Right lung (tissue), 5 donors: ENCODE results near the gene MTHFSD. TPM values are rescaled to one million over a fixed set of nuclear protein-coding genes. Genes with fewer than 3 reads are reported as not detected.

Source experiments
- DNase-seq, 2 donors: peaks; one replicate each; pipeline ENCODE4 v3.0.0-alpha.2; 2013
- polyA plus RNA-seq, 5 donors: library from polyadenylated mRNA; unstranded; fragments of 120-200 nt; gene quantifications; one replicate each; pipeline versions ENCODE4 v1.2.1 to v1.2.3, GENCODE V29; 2013; ENCODE audit warnings: inconsistent platforms in 1 of 5, low replicate concordance in 1 of 5; ENCODE audit not compliant: insufficient read length in 5 of 5, insufficient read depth in 1 of 5

Gene MTHFSD
- polyA plus RNA-seq, 5 donors, result 22.5 to 30.8 (median 28.9) TPM

DNA sequence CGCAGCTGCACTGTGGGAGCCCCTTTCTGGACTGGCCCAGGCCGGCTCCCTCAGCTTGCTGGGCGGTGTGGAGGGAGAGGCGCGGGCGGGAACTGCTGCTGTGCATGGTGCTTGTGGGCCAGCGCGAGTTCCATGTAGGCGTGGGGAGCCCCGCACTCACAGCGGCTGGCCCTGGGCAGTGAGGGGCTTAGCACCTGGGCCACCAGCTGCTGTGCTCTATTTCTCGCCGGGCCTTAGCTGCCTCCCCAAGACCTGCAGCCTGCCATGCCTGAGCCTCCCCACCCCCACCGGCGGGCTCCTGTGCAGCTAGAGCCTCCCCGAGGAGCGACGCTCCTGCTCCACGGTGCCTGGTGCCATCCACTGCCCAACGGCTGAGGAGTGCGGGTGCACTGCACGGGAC lies 1.7 kb downstream of the MTHFSD start:
- no peak for DNase-seq

GRCh38 chr16:86550281-86550680 lies 4.8 kb downstream of the MTHFSD start:
- no peak for DNase-seq

GRCh38 chr16:86549893-86550190 lies 5.2 kb downstream of the MTHFSD start:
- no peak for DNase-seq

- no peak for DNase-seq
Observed at GRCh38 chr16:86549076-86549892, 5.8 kb downstream of the MTHFSD start.

DNA sequence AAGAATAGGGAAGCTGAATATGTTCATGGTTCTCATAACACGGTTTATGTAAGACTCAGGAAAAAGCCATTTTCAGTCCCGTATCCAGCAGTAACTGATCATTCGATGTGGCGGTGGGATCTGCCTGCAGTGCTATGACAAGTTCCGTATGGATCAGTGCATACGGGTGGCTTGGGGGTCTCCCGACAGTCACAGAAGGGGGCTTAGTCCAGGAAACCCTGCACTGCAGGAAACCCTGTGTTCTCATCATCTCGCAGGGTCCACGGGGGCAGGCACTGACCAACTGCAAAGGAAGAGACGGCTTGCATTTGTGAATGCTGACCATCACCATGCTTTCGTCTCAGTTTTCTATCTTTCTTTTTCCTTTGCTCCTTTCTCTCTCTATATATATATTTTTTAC lies 7.7 kb downstream of the MTHFSD start:
- DNase-seq, result no peak

DNA sequence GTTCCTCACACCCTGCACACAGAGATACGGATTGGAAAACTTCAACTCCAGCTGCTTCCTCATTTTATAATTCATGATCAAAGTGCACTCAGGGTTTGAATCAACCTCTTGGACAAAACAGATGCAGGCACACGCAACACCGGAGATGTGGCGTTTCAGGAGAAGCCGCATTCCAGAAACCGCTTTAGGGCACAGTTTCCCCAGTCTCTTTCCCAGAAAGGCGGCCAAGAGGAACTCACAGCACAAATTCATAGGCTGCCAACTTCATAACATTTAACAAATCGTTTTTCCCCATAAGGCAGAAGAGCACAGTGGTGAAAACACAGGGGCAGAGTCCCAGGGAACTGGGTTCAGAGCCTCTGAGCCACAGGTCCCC lies 8.4 kb downstream of the MTHFSD start:
- DNase-seq, result no peak

- DNase-seq, result no peak
Observed at GRCh38 chr16:86545954-86546637, 8.9 kb downstream of the MTHFSD start.

DNA sequence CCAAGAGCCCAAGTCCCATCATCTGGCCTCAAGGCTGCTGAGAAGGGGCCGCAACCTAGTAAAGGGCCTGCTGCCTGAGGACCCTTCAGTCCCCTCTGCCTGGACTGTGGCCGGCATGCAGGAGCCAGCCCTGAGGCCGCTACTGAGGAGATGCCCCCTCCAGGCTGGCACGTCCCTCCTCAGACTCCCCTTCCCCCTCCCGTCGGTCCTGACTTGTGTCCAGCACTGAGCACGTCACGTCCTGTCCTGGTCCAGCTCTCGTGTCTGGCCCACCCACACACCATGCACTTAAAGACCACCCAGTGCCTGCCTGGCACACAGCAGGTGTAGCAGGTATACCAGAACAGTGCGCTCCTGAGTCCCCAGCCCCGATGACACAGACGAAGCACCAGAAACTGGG lies 9.6 kb downstream of the MTHFSD start:
- no peak for DNase-seq

DNA sequence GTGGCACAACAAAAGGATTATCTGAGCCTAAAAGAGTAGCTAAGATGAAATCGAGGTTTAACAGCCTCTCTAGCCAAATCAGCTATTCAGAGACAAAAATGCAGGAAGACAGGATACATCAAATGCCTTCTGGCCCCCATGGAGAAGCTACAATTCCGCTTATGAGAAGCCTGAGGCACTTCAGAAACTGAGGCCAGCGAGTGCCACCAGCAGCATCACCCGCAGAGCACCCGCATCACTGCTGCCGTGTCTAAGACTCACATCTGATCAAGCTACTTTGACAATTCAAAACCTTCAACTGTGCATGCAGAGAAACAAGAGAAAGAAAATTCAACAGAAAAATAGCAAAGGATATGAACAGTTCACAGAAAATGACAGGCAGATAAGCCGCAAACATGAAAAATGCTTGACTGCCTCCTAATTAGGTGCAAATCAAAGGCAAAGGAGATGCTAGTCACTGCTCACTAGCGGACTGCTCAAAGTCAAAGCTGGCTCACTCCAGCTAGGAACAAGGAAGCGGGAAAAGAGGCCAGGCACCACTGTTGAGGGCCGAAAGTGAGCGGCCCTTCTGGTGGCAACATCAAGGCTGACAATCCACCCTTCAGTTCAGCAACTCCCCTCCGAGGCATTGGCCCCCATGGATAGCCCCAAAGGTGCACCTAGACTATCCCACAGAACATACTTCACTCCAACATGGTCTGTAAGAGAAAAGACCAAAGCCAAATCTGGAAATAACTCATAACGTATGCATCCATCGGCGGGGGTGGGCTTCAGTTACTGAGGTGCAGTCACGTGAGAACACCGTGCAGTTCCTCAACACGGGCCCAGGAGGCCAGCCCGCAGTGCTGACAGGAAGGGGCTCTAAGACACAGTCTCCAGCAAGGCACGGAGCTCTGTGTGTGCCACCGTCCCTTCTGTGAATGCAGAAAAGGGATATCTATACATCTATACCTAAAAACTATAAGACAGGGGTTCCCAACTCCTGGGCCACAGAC lies 12.0 kb downstream of the MTHFSD start:
- no peak for DNase-seq

DNA sequence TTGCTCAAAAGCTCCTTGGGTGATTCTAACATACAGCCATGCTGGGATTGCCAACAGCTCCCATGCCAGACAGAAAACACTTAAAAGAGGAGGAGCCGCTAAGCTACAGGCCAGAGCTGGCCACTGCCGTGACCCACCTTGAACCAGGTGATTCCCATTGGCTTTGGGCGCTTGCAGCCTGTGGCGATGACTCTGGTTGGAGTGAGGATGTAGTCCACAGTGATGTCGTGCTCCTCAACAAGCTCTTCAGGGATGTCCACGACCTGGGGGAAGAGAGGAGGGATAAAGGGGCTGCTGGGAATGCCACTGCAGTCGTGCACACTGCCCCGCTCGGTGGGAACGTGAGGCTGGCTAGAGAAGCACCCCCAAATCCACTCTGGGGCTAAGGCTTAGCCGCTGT lies 13.5 kb downstream of the MTHFSD start:
- DNase-seq, result no peak

GRCh38 chr16:86540894-86541293 lies 14.1 kb downstream of the MTHFSD start:
- DNase-seq, result no peak

- no peak for DNase-seq
Observed at GRCh38 chr16:86538196-86538780, 16.7 kb downstream of the MTHFSD start.

- no peak for DNase-seq
Observed at GRCh38 chr16:86537486-86537885, 17.5 kb downstream of the MTHFSD start.

DNA sequence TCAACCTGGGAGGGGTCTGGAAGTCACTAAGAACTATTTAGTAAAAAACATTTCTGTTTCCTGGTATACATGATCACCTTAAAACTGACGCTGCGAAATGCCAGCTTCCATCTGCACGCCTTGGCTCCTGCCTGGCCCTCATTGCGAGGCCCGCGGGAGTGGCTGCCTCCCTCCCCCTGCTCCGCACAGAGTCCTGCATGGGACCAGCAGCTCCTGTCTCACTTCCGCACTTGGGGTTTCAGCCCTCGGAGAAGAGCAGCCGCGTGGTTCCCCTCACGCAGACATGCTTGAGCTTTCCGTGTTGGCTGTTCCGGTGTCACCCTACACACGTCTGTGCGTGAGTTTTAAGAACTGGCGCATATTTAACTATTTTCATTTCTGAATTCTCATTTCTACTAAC lies 18.4 kb downstream of the MTHFSD start:
- DNase-seq, result no peak

- DNase-seq, result no peak
Observed at GRCh38 chr16:86534779-86535615, 20.0 kb downstream of the MTHFSD start.

GRCh38 chr16:86533767-86534351 lies 21.2 kb downstream of the MTHFSD start:
- no peak for DNase-seq

- no peak for DNase-seq
Observed at GRCh38 chr16:86533076-86533475, 22.0 kb downstream of the MTHFSD start.

DNA sequence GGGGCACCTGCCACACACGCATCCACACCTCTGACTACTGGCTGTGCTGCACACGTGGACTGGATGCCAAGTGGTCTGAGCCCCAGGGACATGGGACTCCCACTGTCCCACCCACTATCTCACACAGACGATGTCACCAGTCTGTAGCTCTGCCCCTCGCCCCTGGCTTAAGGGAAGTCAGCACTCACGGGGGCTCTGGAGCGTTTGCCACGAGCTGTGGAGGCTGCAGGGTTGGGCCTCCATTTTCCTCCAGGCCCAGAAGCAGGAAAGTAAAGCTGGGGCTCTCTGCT lies 22.6 kb downstream of the MTHFSD start:
- no peak for DNase-seq

DNA sequence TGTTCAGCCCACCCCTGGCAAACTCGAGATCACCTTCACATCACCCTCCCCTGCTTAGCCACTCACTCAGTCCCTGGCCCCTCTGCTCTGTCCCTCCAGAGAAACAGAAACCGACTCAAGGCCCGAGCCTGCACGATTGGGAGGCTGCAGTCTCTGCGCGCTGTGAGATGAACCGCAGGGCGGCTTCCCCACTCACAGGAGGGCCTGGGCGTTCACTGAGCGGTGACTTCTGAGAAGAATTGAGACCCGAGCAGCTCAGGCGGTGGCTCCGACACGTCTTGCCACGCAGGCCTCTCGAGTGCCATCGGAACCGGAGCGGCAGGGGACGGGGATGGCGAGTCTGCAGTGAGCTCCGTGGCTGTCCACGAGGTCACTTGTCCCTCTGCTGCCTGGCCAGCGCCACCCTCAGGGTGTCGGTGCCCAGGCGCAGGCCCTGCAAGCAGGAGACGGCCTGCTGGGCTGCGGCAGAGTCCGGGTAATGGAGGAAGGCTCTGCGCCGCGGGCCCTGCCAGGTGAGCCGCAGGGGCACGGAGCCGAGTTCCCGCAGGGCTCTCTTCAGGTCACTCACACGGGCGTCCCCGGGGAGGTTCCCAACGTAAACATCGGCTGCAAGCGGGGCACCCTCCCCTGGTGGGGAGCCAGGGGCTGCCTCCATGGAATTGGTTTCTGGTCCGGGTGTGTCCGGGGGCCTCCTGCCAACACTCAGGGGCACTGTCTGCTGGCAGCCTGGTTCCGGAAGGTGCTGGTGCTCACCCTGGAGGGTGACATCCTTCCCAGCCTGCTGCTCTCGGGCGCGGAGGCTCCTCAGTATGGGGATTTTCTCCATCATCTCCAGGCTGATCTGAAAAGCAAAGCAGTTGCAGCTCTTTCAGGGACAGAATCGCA lies 23.2 kb downstream of the MTHFSD start:
- no peak for DNase-seq

DNA sequence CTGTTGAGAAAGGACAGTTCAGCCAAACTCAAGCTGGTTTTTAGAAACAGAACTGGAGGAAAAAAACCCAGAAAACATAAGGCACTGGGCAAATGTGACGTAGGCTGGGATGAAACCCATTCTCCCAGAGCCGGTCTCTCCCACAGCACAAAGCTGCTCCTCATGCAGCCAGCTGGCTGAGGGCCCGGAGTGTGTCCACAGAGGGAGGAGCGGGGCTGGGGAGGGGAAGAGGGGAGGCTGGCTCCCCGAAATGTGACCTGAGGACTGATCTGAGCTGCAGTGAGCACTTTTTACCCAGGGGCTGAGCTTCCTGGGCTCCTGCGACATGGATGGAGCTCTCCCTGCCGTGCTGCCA lies 23.9 kb downstream of the MTHFSD start:
- DNase-seq, result peak; percentile 85 to 87
